ENCODE data around the gene MAGEE1.

The MAGEE1 gene, protein sequence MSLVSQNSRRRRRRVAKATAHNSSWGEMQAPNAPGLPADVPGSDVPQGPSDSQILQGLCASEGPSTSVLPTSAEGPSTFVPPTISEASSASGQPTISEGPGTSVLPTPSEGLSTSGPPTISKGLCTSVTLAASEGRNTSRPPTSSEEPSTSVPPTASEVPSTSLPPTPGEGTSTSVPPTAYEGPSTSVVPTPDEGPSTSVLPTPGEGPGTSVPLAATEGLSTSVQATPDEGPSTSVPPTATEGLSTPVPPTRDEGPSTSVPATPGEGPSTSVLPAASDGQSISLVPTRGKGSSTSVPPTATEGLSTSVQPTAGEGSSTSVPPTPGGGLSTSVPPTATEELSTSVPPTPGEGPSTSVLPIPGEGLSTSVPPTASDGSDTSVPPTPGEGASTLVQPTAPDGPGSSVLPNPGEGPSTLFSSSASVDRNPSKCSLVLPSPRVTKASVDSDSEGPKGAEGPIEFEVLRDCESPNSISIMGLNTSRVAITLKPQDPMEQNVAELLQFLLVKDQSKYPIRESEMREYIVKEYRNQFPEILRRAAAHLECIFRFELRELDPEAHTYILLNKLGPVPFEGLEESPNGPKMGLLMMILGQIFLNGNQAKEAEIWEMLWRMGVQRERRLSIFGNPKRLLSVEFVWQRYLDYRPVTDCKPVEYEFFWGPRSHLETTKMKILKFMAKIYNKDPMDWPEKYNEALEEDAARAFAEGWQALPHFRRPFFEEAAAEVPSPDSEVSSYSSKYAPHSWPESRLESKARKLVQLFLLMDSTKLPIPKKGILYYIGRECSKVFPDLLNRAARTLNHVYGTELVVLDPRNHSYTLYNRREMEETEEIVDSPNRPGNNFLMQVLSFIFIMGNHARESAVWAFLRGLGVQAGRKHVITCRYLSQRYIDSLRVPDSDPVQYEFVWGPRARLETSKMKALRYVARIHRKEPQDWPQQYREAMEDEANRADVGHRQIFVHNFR

DNA sequence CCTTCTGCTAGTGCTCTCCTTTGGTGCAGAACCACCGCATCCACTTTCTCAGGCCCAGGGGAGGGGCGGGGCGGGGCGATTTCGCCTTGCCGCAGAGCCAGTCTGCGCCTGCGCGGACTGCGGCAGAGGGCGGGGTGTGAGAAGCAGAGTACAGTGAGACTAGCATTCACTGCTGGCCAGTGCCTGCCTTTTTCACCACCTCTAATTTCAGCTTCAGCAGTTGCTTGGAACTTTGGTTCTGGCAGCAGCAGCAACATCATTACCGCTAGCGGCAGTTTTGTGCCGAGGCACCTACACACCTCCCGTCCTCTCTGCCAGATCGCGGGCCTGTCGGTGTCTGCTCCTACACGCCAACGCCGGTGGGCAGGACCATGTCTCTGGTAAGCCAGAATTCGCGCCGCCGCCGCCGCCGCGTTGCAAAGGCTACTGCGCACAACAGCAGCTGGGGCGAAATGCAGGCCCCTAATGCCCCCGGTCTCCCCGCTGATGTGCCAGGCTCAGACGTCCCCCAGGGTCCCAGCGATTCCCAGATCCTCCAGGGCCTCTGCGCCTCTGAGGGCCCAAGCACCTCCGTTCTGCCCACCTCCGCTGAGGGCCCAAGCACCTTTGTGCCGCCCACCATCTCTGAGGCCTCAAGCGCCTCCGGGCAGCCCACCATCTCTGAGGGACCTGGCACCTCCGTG is at the start of gene MAGEE1:
Gene MAGEE1, plus strand, starts transcription at position 151 of the 683 bp plus-strand sequence. Its CDS starts 221 bp downstream, at position 372.
- Histone ChIP-seq H3K4me3 (peak within 1 kb of the TSS; percentile 53), H3K9me3 (no peaks in the 10 kb centered on the region), H3K27me3 (ENCODE audit: low read depth) (no peaks in the 10 kb centered on the region), H3K4me1 (no peaks in the 10 kb centered on the region; the same call in 1 of the 2 replicates), H3K36me3 (replicated peaks) (no peaks in the 10 kb centered on the region)
- DNase-seq (ENCODE audit: low spot score in 2 of 2), result peak; percentile 61 to 89
- in situ Hi-C loops (cut with MboI; ENCODE audit: low sequenced_read_pairs), result no loop called here

DNA sequence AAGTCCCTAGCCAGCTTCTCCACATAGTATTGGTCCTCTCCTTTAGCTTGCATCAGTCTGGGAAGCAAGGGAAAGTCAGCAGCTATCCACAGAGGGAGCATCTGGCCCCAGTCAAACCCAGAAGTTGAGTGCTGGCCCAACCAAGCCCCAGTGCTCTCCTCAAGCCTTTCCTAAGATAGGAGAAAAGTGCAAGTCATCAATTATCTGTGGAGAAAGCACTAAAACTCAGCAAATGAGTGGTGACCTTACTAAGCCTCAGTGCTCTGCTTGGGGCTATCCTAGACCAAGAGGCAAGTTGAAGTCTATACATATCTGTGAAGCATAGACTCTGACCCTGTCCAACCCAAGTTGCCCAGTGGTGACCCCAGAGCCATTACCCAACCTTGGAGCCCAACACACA is 28.5 kb upstream of the MAGEE1 start:
- in situ Hi-C loops (cut with MboI; ENCODE audit: low sequenced_read_pairs), result no loop called here
- no peaks in the 10 kb centered on the region for H3K9me3 ChIP-seq
- no peaks in the 10 kb centered on the region for H3K4me1 ChIP-seq
- no peak overlapping the region for H3K4me3 ChIP-seq
- H3K27me3 ChIP-seq (ENCODE audit: low read depth), result no peaks in the 10 kb centered on the region
- no peaks in the 10 kb centered on the region for H3K36me3 ChIP-seq (replicated peaks)
- no peak for DNase-seq (ENCODE audit: low spot score in 2 of 2)

DNA sequence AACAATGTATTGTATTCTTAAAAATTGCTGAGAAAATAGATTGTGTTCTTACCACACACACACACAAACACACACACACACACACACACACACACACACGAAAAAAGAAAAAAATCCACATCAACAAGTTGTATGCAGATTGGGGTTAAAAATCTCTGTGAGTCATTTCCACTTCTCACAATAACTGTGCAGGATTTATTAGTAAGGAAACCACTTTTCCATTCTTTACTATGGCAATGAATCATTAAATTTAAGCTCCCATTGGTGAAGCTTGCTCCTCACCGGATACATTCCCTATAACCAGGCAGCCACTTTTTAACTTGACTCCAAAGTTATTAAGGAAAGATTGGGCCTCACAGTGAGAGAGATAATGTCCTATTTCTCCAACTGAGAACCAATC is 19.7 kb upstream of the MAGEE1 start:
- Histone ChIP-seq H3K4me3 (no peak overlapping the region), H3K4me1 (no peaks in the 10 kb centered on the region), H3K27me3 (ENCODE audit: low read depth) (no peaks in the 10 kb centered on the region), H3K9me3 (no peaks in the 10 kb centered on the region), H3K36me3 (replicated peaks) (no peaks in the 10 kb centered on the region)
- no peak for DNase-seq (ENCODE audit: low spot score in 2 of 2)
- in situ Hi-C loops (cut with MboI; ENCODE audit: low sequenced_read_pairs), result no loop called here

DNA sequence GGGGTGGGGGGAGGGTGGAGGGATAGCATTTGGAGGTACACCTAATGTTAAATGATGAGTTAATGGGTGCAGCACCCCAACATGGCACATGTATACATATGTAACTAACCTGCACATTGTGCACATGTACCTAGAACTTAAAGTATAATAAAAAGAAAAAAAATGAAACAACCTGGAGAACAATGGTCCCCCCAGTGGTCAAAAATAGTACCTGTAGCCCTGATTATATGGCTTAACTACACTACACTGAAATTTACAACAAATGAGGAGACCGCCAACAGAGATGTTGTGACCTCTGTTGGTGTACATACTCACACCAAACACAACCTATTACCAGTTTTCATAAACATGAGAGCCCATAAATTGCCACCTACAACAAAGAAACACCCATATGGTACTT is 7.3 kb upstream of the MAGEE1 start:
- Histone ChIP-seq H3K27me3 (ENCODE audit: low read depth) (no peaks in the 10 kb centered on the region), H3K36me3 (replicated peaks) (no peaks in the 10 kb centered on the region), H3K4me1 (no peaks in the 10 kb centered on the region), H3K4me3 (no peak overlapping the region), H3K9me3 (no peaks in the 10 kb centered on the region)
- DNase-seq (ENCODE audit: low spot score in 2 of 2), result no peak
- in situ Hi-C loops (cut with MboI; ENCODE audit: low sequenced_read_pairs), result no loop called here

DNA sequence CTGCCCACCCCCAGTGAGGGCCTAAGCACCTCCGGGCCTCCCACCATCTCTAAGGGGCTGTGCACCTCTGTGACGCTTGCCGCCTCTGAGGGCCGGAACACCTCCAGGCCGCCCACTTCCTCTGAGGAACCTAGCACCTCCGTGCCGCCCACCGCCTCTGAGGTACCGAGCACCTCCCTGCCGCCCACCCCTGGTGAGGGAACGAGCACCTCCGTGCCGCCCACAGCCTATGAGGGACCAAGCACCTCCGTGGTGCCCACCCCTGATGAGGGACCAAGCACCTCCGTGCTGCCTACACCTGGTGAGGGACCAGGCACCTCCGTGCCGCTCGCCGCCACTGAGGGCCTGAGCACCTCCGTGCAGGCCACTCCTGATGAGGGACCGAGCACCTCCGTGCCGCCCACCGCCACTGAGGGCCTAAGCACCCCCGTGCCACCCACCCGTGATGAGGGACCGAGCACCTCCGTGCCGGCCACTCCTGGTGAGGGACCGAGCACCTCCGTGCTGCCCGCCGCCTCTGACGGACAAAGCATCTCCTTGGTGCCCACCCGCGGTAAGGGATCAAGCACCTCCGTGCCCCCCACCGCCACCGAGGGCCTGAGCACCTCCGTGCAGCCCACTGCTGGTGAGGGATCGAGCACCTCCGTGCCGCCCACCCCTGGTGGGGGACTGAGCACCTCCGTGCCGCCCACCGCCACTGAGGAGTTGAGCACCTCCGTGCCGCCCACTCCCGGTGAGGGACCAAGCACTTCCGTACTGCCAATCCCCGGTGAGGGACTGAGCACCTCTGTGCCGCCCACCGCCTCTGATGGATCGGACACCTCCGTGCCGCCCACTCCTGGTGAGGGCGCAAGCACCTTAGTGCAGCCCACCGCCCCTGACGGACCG is 977 bp downstream of the MAGEE1 start:
- Histone ChIP-seq H3K4me1 (no peaks in the 10 kb centered on the region; the same call in 1 of the 2 replicates), H3K27me3 (ENCODE audit: low read depth) (no peaks in the 10 kb centered on the region), H3K36me3 (replicated peaks) (no peaks in the 10 kb centered on the region), H3K4me3 (peak overlapping the region; percentile 53), H3K9me3 (no peaks in the 10 kb centered on the region)
- in situ Hi-C loops (cut with MboI; ENCODE audit: low sequenced_read_pairs), result no loop called here
- DNase-seq (ENCODE audit: low spot score in 2 of 2), result peak in 1 of 2 experiments; percentile 21

DNA sequence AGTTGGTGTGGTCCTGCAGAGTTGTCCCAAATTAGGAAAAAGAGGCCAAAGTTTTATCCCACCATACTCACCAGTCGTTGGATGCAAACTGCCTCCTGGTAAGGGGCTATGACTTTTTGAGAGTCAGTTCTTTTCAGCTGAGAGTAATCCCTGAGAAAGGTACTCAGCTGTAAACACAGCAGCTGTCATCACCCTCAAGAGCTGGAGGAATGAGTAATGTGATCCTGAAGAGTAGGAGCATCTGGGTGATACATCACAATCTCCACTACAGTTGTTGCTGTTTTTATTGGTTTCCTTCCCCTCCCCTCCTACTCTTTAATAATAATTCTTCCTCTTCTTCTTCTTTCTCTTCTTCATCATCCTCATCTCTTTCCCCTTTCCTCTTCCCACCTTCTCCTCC is 5.7 kb downstream of the MAGEE1 start:
- H3K4me1 ChIP-seq, result no peaks in the 10 kb centered on the region; the same call in 1 of the 2 replicates
- H3K36me3 ChIP-seq (replicated peaks), result no peaks in the 10 kb centered on the region
- no peaks in the 10 kb centered on the region for H3K27me3 ChIP-seq (ENCODE audit: low read depth)
- DNase-seq (ENCODE audit: low spot score in 2 of 2), result no peak
- in situ Hi-C loops (cut with MboI; ENCODE audit: low sequenced_read_pairs), result no loop called here
- H3K4me3 ChIP-seq, result no peak overlapping the region
- no peaks in the 10 kb centered on the region for H3K9me3 ChIP-seq

DNA sequence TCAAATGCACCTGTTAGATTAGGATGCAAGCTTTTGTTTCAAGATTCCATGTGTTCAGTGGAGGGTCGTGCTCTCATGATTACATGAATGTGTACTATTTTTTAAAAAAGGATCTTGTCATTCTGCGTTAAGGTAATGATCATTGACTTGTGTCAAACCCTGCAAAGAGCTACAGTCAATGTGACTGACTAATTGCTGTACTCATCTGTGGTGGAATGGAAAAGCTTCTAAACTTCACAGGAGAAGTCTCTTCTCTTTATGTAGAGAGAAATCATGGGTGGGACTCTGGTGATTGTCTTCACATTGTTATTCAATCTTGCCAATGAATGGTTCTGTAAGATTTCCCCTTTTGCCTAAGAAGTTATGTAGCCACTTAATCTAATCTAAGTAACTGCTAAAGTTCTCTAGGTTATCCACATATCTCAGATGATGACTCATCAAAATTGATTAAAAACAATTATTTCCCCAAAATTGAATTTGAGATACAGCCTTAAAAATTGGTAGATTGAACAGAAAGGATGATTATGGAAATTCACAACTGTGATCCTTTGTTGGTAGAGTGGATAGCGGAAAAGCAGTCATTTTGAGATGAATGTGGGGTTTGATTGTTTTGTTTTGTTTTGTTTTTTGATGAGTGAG is 6.7 kb downstream of the MAGEE1 start:
- Histone ChIP-seq H3K9me3 (no peaks in the 10 kb centered on the region), H3K36me3 (replicated peaks) (no peaks in the 10 kb centered on the region), H3K4me3 (no peak overlapping the region), H3K27me3 (ENCODE audit: low read depth) (no peaks in the 10 kb centered on the region), H3K4me1 (no peaks in the 10 kb centered on the region; the same call in 1 of the 2 replicates)
- in situ Hi-C loops (cut with MboI; ENCODE audit: low sequenced_read_pairs), result no loop called here
- no peak for DNase-seq (ENCODE audit: low spot score in 2 of 2)

DNA sequence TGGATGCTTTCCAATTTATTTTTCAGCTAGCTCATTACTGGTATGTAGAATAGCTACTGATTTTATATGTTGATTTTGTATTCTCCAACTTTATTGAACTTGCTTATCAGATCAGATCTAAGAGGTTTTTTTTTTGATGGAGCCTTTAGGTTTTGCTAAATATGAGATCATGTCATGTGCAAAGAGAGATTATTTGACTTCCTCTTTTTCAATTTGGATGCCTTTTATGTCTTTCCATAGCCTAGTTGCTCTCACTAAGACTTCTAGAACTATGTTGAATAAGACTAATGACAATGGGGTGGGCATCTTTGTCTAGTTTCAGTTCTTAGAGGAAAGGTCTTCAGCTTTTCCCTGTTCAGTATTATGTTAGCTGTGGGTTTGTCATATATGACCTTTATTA is 11.7 kb downstream of the MAGEE1 start:
- no peaks in the 10 kb centered on the region for H3K9me3 ChIP-seq
- H3K4me1 ChIP-seq, result no peaks in the 10 kb centered on the region
- H3K27me3 ChIP-seq (ENCODE audit: low read depth), result no peaks in the 10 kb centered on the region
- in situ Hi-C loops (cut with MboI; ENCODE audit: low sequenced_read_pairs), result no loop called here
- no peak overlapping the region for H3K4me3 ChIP-seq
- no peaks in the 10 kb centered on the region for H3K36me3 ChIP-seq (replicated peaks)
- DNase-seq (ENCODE audit: low spot score in 2 of 2), result no peak

DNA sequence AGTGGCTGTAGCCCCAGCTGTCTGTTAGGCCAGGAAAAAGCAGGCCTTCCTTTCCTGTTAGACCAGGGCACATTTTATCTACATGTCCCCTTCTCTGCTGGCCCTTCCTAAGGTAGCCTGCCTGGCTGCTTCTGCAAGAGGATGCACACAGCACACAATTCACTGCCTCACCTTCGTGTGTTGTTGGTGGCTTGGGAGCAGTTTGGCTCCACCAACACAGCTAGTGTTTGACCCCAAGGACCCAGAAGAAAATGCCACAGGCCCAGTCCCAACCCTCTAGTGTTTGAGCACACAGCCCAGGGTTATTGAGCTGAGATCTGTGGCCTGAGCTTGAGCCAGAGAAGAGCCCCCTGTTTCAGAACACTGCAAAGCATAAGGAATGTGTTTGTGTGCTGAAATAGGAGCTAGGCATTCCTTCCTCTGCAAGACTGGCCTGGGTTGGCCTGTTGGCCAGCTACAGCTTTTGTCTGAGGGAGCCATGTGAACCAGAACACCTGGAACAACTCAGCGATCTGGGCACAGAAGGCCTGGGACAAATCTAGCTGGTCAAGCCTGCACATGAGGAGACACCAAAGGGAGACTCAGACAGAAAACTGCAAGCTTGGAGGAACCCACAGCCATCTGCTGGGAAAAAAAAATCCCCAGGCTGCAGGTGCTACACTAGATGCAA is 26.4 kb downstream of the MAGEE1 start:
- Histone ChIP-seq H3K4me1 (peaks cover 2% of the 10 kb centered on the region; the same call in 1 of the 2 replicates), H3K4me3 (no peak overlapping the region), H3K27me3 (ENCODE audit: low read depth) (no peaks in the 10 kb centered on the region), H3K9me3 (no peaks in the 10 kb centered on the region), H3K36me3 (replicated peaks) (no peaks in the 10 kb centered on the region)
- in situ Hi-C loops (cut with MboI; ENCODE audit: low sequenced_read_pairs), result no loop called here
- no peak for DNase-seq (ENCODE audit: low spot score in 2 of 2)

DNA sequence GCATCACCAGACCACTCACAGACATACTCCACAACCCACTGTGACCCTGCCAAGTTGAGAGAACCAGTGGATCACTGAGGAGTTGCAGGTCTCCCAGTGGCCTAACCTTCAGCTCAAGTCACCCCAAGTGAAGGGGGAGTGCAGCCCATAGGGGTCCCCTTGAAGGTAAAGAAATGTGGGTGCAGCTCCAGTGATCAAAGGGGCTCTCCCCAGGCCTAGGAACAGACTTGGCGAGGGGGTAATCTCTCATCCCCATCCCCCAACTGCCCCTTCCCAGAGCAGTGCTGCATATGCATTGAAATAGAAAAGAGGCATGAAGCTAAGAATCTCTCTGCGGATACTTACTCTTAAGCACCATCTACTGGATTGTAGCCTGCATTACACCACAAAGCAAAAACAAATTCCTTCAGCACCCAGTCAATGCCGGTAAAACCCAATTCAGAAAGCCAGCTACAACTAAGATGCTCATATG is 27.0 kb downstream of the MAGEE1 start:
- Histone ChIP-seq H3K36me3 (replicated peaks) (no peaks in the 10 kb centered on the region), H3K4me1 (peaks cover 2% of the 10 kb centered on the region; the same call in 1 of the 2 replicates), H3K27me3 (ENCODE audit: low read depth) (no peaks in the 10 kb centered on the region), H3K4me3 (no peak overlapping the region), H3K9me3 (no peaks in the 10 kb centered on the region)
- in situ Hi-C loops (cut with MboI; ENCODE audit: low sequenced_read_pairs), result no loop called here
- peak; percentile 22 to 68 for DNase-seq (ENCODE audit: low spot score in 2 of 2)

DNA sequence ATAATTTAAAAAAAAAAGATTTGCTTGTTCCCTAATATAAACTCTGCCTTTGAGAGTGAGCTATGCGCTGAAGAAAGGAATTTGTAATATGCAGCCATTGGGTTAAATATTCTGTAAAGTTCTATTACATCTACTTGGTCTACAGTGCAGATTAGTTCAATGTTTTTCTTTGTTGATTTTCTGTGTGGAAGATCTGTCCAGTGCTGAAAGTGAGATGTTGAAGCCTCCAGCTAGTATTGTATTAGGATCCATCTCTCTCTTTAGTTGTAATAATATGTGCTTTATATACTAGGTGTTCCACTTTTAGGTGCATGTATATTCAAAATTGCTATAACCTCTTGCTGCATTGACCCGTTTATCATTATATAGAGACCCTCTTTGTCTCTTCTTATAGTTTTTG is 49.8 kb downstream of the MAGEE1 start:
- DNase-seq (ENCODE audit: low spot score in 2 of 2), result no peak
- Histone ChIP-seq H3K4me3 (no peak overlapping the region), H3K4me1 (no peaks in the 10 kb centered on the region), H3K36me3 (replicated peaks) (no peaks in the 10 kb centered on the region), H3K9me3 (no peaks in the 10 kb centered on the region), H3K27me3 (ENCODE audit: low read depth) (no peaks in the 10 kb centered on the region)
- in situ Hi-C loops (cut with MboI; ENCODE audit: low sequenced_read_pairs), result no loop called here

Measured in HAP-1 (cell line).